ENCODE measurements around the gene FGFR4. TPM values are rescaled to one million over a fixed set of nuclear protein-coding genes. Genes with fewer than 3 reads are reported as not detected.

Gene FGFR4
- total and polyA plus RNA-seq, 2 donors: 7.2 to 12.8 TPM

GRCh38 chr5:177123789-177124485 is 37.2 kb downstream of the FGFR4 start:
- Histone ChIP-seq H3K4me3 (ENCODE audit: low read depth, low read length) (no peak overlapping the region), H3K27ac (ENCODE audit: low read depth) (no peak overlapping the region), H3K36me3 (ENCODE audit: insufficient read depth) (no peaks in the 10 kb centered on the region), H3K4me1 (ENCODE audit: insufficient read depth) (no peaks in the 10 kb centered on the region)
- 90% methylated on average over 15 of the region's 15 CpGs for WGBS
- DNase-seq (ENCODE audit: extremely low spot score): no peak

GRCh38 chr5:177124486-177124991 is 37.8 kb downstream of the FGFR4 start:
- Histone ChIP-seq H3K4me1 (ENCODE audit: insufficient read depth) (no peaks in the 10 kb centered on the region), H3K36me3 (ENCODE audit: insufficient read depth) (no peaks in the 10 kb centered on the region), H3K4me3 (ENCODE audit: low read depth, low read length) (no peak overlapping the region), H3K27ac (ENCODE audit: low read depth) (no peak overlapping the region)
- 82% methylated on average over 4 of the region's 4 CpGs for WGBS
- no peak for DNase-seq (ENCODE audit: extremely low spot score)

- H3K36me3 ChIP-seq (ENCODE audit: insufficient read depth): no peaks in the 10 kb centered on the region
- DNase-seq (ENCODE audit: extremely low spot score): no peak
- WGBS: 67% methylated on average over 1 of the region's 1 CpG
- H3K27ac ChIP-seq (ENCODE audit: low read depth): no peak overlapping the region
- H3K4me1 ChIP-seq (ENCODE audit: insufficient read depth): no peaks in the 10 kb centered on the region
- H3K4me3 ChIP-seq (ENCODE audit: low read depth, low read length): no peak overlapping the region
Measured at GRCh38 chr5:177126771-177127170, 40.1 kb downstream of the FGFR4 start.

- Histone ChIP-seq H3K27ac (ENCODE audit: low read depth) (no peak overlapping the region), H3K4me3 (ENCODE audit: low read depth, low read length) (no peak overlapping the region), H3K36me3 (ENCODE audit: insufficient read depth) (no peaks in the 10 kb centered on the region), H3K4me1 (ENCODE audit: insufficient read depth) (no peaks in the 10 kb centered on the region)
- WGBS: 83% methylated on average over 4 of the region's 4 CpGs
- no peak for DNase-seq (ENCODE audit: extremely low spot score)
Measured at GRCh38 chr5:177128551-177128981, 41.9 kb downstream of the FGFR4 start.

GRCh38 chr5:177130211-177131018 is 43.7 kb downstream of the FGFR4 start:
- Histone ChIP-seq H3K36me3 (ENCODE audit: insufficient read depth) (no peaks in the 10 kb centered on the region), H3K4me3 (ENCODE audit: low read depth, low read length) (no peak overlapping the region), H3K27ac (ENCODE audit: low read depth) (no peak overlapping the region), H3K4me1 (ENCODE audit: insufficient read depth) (peaks cover 2% of the 10 kb centered on the region)
- DNase-seq (ENCODE audit: extremely low spot score): no peak
- 76% methylated on average over 5 of the region's 5 CpGs for WGBS

- H3K36me3 ChIP-seq (ENCODE audit: insufficient read depth): peaks cover 2% of the 10 kb centered on the region
- H3K4me3 ChIP-seq (ENCODE audit: low read depth, low read length): no peak overlapping the region
- 74% methylated on average over 2 of the region's 2 CpGs for WGBS
- peaks cover 2% of the 10 kb centered on the region for H3K4me1 ChIP-seq (ENCODE audit: insufficient read depth)
- H3K27ac ChIP-seq (ENCODE audit: low read depth): no peak overlapping the region
- DNase-seq (ENCODE audit: extremely low spot score): no peak
Measured at GRCh38 chr5:177131019-177131320, 44.3 kb downstream of the FGFR4 start.

- peaks cover 2% of the 10 kb centered on the region for H3K4me1 ChIP-seq (ENCODE audit: insufficient read depth)
- WGBS: 85% methylated on average over 31 of the region's 31 CpGs
- DNase-seq (ENCODE audit: extremely low spot score): no peak
- H3K27ac ChIP-seq (ENCODE audit: low read depth): no peak overlapping the region
- H3K4me3 ChIP-seq (ENCODE audit: low read depth, low read length): no peak overlapping the region
- H3K36me3 ChIP-seq (ENCODE audit: insufficient read depth): peaks cover 2% of the 10 kb centered on the region
Measured at GRCh38 chr5:177131352-177132135, 44.8 kb downstream of the FGFR4 start.

- 25% methylated on average over 100 of the region's 100 CpGs for WGBS
- Histone ChIP-seq H3K27ac (ENCODE audit: low read depth) (peak overlapping the region; percentile 94), H3K4me3 (ENCODE audit: low read depth, low read length) (peak overlapping the region; percentile 87), H3K4me1 (ENCODE audit: insufficient read depth) (peaks cover 2% of the 10 kb centered on the region), H3K36me3 (ENCODE audit: insufficient read depth) (peaks cover 2% of the 10 kb centered on the region)
- DNase-seq (ENCODE audit: extremely low spot score): no peak
Measured at GRCh38 chr5:177132136-177133095, 45.7 kb downstream of the FGFR4 start.

- Histone ChIP-seq H3K4me3 (ENCODE audit: low read depth, low read length) (peak within 1 kb of the TSS; percentile 87), H3K27ac (ENCODE audit: low read depth) (peak within 1 kb of the TSS; percentile 94), H3K4me1 (ENCODE audit: insufficient read depth) (peaks cover 2% of the 10 kb centered on the region), H3K36me3 (ENCODE audit: insufficient read depth) (peaks cover 2% of the 10 kb centered on the region)
- peak; percentile 56 for DNase-seq (ENCODE audit: extremely low spot score)
- 1% methylated on average over 92 of the region's 93 CpGs for WGBS
Measured at GRCh38 chr5:177133096-177133852, 46.6 kb downstream of the FGFR4 start, which contains the start of gene NSD1. TSS of gene NSD1 (plus strand) at chr5:177133773. CDS start at chr5:177135104, 1,331 bp downstream.

GRCh38 chr5:177133853-177134696 is 47.4 kb downstream of the FGFR4 start:
- H3K4me1 ChIP-seq (ENCODE audit: insufficient read depth): peaks cover 2% of the 10 kb centered on the region

GRCh38 chr5:177134697-177135225 is 48.0 kb downstream of the FGFR4 start:
- H3K4me1 ChIP-seq (ENCODE audit: insufficient read depth): peaks cover 2% of the 10 kb centered on the region
- H3K27ac ChIP-seq (ENCODE audit: low read depth): peak overlapping the region; percentile 94
- H3K36me3 ChIP-seq (ENCODE audit: insufficient read depth): peaks cover 2% of the 10 kb centered on the region
- WGBS: 13% methylated on average over 13 of the region's 13 CpGs
- no peak for DNase-seq (ENCODE audit: extremely low spot score)
- peak overlapping the region; percentile 87 for H3K4me3 ChIP-seq (ENCODE audit: low read depth, low read length)

More at GRCh38 chr5:177133853-177134696, 47.4 kb downstream of the FGFR4 start:
- DNase-seq (ENCODE audit: extremely low spot score): no peak
- H3K36me3 ChIP-seq (ENCODE audit: insufficient read depth): peaks cover 2% of the 10 kb centered on the region
- peak overlapping the region; percentile 94 for H3K27ac ChIP-seq (ENCODE audit: low read depth)
- peak overlapping the region; percentile 87 for H3K4me3 ChIP-seq (ENCODE audit: low read depth, low read length)
- WGBS: under 1% methylated on average over 79 of the region's 83 CpGs

All from urinary bladder (tissue), 4 donors.